ENCODE results near the gene BICRA.

DNA sequence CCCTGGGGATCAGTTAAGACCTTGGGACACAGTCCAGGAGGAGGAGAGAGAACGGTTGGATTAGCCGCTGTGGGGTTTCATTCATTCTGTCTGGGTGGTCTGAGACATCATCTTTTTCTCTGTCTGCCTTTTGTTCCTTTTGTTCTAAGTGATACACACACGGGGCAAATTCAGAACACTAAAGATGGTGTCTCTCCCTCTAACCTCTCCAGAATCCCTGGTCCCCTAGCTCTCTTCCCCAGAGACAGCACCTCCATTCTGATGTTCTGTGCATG is 5.0 kb downstream of the BICRA start:
- no peak for TF ChIP-seq CTCF (IDR thresholded peaks at IDR 0.05)
- TF ChIP-seq EZH2 (IDR thresholded peaks at IDR 0.05; ENCODE audit: borderline replicate concordance, insufficient read depth, low read depth, low read length, poor library complexity, severe bottlenecking): no peak
